ENCODE results near the gene MTHFD1L.

Gene MTHFD1L

DNA sequence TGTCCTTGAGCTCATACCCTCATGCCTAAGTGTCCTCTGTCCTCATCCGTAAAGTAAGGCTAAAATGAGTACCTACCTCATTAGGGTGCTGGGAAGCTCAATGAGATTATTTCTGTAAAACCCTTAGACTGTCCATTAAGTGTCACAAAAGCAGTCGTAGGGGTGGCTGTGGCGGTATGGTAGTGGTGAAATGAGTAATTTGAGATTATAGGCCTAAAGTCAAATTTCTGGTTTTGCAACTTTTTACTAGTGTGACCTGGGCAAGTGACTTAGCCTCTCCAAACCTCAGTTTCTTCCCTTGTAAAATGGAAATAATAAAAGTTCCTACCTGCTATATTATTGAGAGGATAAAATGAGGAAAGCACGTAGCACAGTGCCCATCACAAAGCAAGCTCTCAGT, 226.1 kb downstream of the MTHFD1L start:
- peaks cover 7% of the 10 kb centered on the region for H3K36me3 ChIP-seq
- no peak overlapping the region for H3K4me3 ChIP-seq (ENCODE audit: low read depth, low read length)
- H3K27me3 ChIP-seq (ENCODE audit: insufficient read depth, low read depth, severe bottlenecking) = no peaks in the 10 kb centered on the region
- no peak overlapping the region for H3K27ac ChIP-seq
- TF ChIP-seq, protein P1, sequence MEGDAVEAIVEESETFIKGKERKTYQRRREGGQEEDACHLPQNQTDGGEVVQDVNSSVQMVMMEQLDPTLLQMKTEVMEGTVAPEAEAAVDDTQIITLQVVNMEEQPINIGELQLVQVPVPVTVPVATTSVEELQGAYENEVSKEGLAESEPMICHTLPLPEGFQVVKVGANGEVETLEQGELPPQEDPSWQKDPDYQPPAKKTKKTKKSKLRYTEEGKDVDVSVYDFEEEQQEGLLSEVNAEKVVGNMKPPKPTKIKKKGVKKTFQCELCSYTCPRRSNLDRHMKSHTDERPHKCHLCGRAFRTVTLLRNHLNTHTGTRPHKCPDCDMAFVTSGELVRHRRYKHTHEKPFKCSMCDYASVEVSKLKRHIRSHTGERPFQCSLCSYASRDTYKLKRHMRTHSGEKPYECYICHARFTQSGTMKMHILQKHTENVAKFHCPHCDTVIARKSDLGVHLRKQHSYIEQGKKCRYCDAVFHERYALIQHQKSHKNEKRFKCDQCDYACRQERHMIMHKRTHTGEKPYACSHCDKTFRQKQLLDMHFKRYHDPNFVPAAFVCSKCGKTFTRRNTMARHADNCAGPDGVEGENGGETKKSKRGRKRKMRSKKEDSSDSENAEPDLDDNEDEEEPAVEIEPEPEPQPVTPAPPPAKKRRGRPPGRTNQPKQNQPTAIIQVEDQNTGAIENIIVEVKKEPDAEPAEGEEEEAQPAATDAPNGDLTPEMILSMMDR (IDR thresholded peaks at IDR 0.05; ENCODE audit: low read depth, low read length) = no peak
- no peak for DNase-seq
- H3K9me3 ChIP-seq (ENCODE audit: severe bottlenecking) = no peaks in the 10 kb centered on the region

DNA sequence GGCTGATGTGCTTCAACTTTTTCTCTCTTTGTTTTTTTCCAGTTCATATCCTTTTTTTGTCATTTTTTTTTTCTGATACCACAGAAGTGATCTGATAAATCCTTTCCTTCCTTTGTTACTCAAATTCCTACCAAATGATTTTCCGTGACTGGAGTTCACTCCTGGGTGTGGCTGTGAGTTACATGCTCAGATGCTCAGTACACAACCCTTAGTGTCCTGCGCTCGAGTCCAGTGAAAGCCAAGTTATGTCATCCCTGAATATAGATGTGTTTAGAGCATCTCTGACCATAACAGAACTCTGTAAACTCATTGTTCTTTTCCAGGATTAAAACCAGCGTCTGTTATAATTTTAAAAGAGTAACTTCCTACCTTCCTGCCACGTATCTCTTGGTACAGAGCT, 227.1 kb downstream of the MTHFD1L start:
- no peaks in the 10 kb centered on the region for H3K9me3 ChIP-seq (ENCODE audit: severe bottlenecking)
- H3K36me3 ChIP-seq = peaks cover 7% of the 10 kb centered on the region
- H3K4me3 ChIP-seq (ENCODE audit: low read depth, low read length) = no peak overlapping the region
- no peak for DNase-seq
- TF ChIP-seq, protein P1 (IDR thresholded peaks at IDR 0.05; ENCODE audit: low read depth, low read length) = no peak
- no peaks in the 10 kb centered on the region for H3K27me3 ChIP-seq (ENCODE audit: insufficient read depth, low read depth, severe bottlenecking)
- H3K27ac ChIP-seq = no peak overlapping the region

DNA sequence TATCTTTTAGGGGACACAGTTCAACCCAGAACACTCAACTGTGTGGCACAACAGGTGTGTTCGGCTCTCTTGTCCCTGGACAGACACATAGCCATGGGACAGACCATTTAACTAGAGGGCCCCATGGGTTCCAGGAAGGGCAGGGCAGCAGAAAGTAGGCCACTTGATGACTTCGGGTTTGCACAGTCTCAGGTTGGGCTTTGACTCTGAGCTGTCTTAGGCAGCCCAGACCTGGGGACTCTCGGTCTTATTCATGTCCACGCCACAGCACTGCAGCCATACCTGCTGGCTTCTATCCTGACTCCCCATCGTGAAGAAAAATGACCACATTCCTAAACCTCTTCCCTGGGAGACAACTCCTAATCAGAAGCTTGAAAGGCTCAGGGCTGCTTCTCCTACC, 228.2 kb downstream of the MTHFD1L start:
- Histone ChIP-seq H3K36me3 (peaks cover 7% of the 10 kb centered on the region), H3K4me3 (ENCODE audit: low read depth, low read length) (no peak overlapping the region), H3K27me3 (ENCODE audit: insufficient read depth, low read depth, severe bottlenecking) (no peaks in the 10 kb centered on the region), H3K27ac (no peak overlapping the region), H3K9me3 (ENCODE audit: severe bottlenecking) (no peaks in the 10 kb centered on the region)
- DNase-seq = no peak
- TF ChIP-seq, protein P1 (IDR thresholded peaks at IDR 0.05; ENCODE audit: low read depth, low read length) = no peak

DNA sequence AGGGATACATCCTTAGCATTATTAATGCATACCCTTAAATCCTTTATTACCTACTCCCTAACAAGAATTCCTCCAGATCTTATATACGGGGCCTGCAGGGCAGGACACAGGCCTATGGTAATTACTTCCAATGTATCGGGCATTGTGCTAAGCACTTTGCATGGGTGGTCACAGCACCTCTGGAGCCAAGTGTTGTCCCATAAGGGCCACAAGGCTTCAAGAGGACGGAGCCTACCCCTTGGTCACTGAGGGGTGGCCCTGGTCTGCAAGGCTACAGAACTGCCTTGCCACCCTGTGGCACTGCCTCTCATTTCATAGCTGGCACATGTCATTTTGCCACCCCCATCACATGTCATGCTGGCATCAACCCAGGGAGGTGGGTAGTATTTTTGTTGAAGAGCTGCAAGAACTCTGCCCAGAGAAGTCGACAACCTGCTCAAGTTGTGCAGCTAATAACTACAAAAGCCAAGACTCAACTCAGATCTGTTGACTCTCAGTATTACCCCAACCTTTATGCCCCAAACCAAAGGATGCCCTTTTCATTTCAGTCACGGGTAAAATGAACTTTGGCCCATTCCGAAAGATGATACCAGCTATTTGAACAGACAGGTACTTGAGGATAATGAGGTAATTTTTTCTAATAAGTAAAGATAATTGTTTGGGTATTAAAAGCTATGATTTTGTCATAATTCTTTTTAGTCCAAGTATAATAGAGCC, 230.2 kb downstream of the MTHFD1L start:
- peaks cover 7% of the 10 kb centered on the region; the same call in 1 of the 2 replicates for H3K36me3 ChIP-seq
- H3K27ac ChIP-seq = no peak overlapping the region
- no peak overlapping the region for H3K4me3 ChIP-seq (ENCODE audit: low read depth, low read length)
- no peaks in the 10 kb centered on the region for H3K27me3 ChIP-seq (ENCODE audit: insufficient read depth, low read depth, severe bottlenecking)
- H3K9me3 ChIP-seq (ENCODE audit: severe bottlenecking) = no peaks in the 10 kb centered on the region
- TF ChIP-seq, protein P1 (IDR thresholded peaks at IDR 0.05; ENCODE audit: low read depth, low read length) = no peak
- DNase-seq = no peak

DNA sequence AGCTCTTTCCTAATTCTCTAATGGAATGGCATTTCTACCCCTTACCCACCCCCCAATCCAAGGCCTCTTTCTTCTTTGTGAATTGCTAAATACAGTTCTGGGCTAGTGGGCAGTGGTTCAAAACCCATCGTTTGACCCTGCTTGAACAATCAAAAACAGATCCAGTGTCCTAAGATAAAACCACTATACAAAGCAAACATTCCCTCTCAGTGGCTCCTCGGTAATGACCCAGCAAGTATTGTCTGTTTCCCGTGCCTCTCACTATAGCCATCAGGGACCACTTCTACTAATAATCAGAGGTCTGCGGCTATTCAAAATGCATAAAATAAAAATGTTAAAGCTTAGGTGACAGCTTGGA, 230.7 kb downstream of the MTHFD1L start:
- TF ChIP-seq, protein P1 (IDR thresholded peaks at IDR 0.05; ENCODE audit: low read depth, low read length) = no peak
- Histone ChIP-seq H3K4me3 (ENCODE audit: low read depth, low read length) (no peak overlapping the region), H3K36me3 (peaks cover 7% of the 10 kb centered on the region; the same call in 1 of the 2 replicates), H3K27ac (no peak overlapping the region), H3K27me3 (ENCODE audit: insufficient read depth, low read depth, severe bottlenecking) (no peaks in the 10 kb centered on the region), H3K9me3 (ENCODE audit: severe bottlenecking) (no peaks in the 10 kb centered on the region)
- no peak for DNase-seq

Data from WERI-Rb-1 (cell line).